Suprapubic skin (tissue), 4 donors: ENCODE measurements around the gene KIZ. TPM values are rescaled to one million over a fixed set of nuclear protein-coding genes. Genes with fewer than 3 reads are reported as not detected.

ENCODE experiments used
- DNase-seq, 2 donors: peaks; one replicate each; pipeline ENCODE4 v3.0.0-alpha.2; 2019; ENCODE audit warnings: low spot score in 2 of 2
- H3K27ac ChIP-seq: fragments of 200-600 bp; sonication (generic); one replicate; pipeline ENCODE4 v1.5.1; 2019
- H3K27me3 ChIP-seq: fragments of 200-600 bp; sonication (generic); one replicate; pipeline ENCODE4 v1.5.1; 2019
- H3K36me3 ChIP-seq: fragments of 200-600 bp; sonication (generic); one replicate; pipeline ENCODE4 v1.5.1; 2019
- H3K4me1 ChIP-seq: fragments of 200-600 bp; sonication (generic); one replicate; pipeline ENCODE4 v1.5.1; 2019
- H3K4me3 ChIP-seq: fragments of 200-600 bp; sonication (generic); one replicate; pipeline ENCODE4 v1.5.1; 2019; ENCODE audit warnings: mild to moderate bottlenecking
- H3K9me3 ChIP-seq: fragments of 200-600 bp; sonication (generic); one replicate; pipeline ENCODE4 v1.5.1; 2019
- EP300 ChIP-seq: sonication (generic); formaldehyde crosslinking; IDR thresholded peaks from one replicate; pipeline ENCODE4 v1.6.1; 2017; ENCODE audit warnings: antibody characterized with exemption
- POLR2A ChIP-seq, 2 donors: fragments of 450-650 bp; IDR thresholded peaks; one replicate each; pipeline ENCODE4 v1.6.1; 2017; ENCODE audit warnings: antibody characterized with exemption in 2 of 2, mild to moderate bottlenecking in 2 of 2, moderate library complexity in 2 of 2
- POLR2AphosphoS5 ChIP-seq, 3 donors: sonication (generic); formaldehyde crosslinking; IDR thresholded peaks; one replicate each; pipeline ENCODE4 v1.6.1; 2017; ENCODE audit warnings: antibody characterized with exemption in 3 of 3
- WGBS: methylation state at CpG from one replicate; pipeline ENCODE4 v1.1.5; 2018; 5-methylcytosine and 5-hydroxymethylcytosine counted together
- total RNA-seq, 4 donors: library from RNA; depleted of rRNA; stranded (reverse); fragments of >200 nt; gene quantifications; one replicate each; pipeline ENCODE4 v1.1.0, GENCODE V29; 2016
- TF ChIP-seq, protein P1 (sequence below), 2 donors: fragments of 200-600 bp in 1 of 2; fragments of 450-650 bp in 1 of 2; sonication (generic) in 1 of 2; IDR thresholded peaks; one replicate each; pipeline ENCODE4 v1.5.1; 2016 to 2019; ENCODE audit warnings: antibody characterized with exemption in 2 of 2, mild to moderate bottlenecking in 1 of 2, moderate library complexity in 1 of 2

Gene KIZ
- total RNA-seq, 4 donors from 2014 or later, result 14.7 to 43.0 (median 34.0) TPM

DNA sequence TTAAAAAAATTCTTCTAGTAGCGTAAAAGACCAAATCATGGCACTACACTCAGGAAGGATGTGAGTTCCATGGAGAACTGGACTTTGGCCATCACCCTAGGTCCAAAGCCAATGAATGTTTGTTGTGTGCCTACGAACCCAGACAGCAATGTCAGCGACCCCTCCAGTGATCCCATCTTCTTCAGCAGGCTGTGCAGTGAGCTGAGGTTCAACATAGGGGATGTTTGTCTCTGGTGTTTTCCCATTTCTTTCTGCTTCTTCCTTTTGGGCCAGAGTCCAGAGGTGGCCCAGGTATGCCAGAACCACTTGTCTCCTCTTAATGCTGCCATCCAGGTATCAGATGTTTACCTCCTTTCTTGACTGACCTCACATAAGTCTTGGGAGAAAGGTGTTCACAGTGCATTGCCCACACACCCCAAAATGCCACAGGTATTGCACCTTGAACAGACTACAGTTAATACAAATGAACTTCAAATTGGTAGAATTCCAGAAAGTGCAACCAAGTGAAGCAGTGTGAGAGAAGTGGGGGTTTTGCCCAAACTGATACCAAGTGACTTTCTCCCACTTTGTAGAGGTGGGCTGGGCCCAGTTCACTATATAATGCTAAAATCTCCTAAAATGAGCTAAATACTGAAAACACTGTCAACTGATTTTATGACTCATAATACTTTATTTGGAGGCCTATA lies 14.1 kb downstream of the KIZ start:
- Histone ChIP-seq H3K9me3 (no peaks in the 10 kb centered on the region), H3K27ac (no peak overlapping the region), H3K36me3 (peaks cover 18% of the 10 kb centered on the region), H3K27me3 (no peaks in the 10 kb centered on the region), H3K4me1 (no peaks in the 10 kb centered on the region), H3K4me3 (no peak overlapping the region)
- DNase-seq, result no peak
- TF ChIP-seq POLR2A (IDR thresholded peaks at IDR 0.05) (no peak), EP300 (no peak), POLR2AphosphoS5 (IDR thresholded peaks at IDR 0.05) (no peak)
- TF ChIP-seq, protein P1, sequence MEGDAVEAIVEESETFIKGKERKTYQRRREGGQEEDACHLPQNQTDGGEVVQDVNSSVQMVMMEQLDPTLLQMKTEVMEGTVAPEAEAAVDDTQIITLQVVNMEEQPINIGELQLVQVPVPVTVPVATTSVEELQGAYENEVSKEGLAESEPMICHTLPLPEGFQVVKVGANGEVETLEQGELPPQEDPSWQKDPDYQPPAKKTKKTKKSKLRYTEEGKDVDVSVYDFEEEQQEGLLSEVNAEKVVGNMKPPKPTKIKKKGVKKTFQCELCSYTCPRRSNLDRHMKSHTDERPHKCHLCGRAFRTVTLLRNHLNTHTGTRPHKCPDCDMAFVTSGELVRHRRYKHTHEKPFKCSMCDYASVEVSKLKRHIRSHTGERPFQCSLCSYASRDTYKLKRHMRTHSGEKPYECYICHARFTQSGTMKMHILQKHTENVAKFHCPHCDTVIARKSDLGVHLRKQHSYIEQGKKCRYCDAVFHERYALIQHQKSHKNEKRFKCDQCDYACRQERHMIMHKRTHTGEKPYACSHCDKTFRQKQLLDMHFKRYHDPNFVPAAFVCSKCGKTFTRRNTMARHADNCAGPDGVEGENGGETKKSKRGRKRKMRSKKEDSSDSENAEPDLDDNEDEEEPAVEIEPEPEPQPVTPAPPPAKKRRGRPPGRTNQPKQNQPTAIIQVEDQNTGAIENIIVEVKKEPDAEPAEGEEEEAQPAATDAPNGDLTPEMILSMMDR (IDR thresholded peaks at IDR 0.05), result no peak
- 60% methylated on average over 3 of the region's 3 CpGs for WGBS

DNA sequence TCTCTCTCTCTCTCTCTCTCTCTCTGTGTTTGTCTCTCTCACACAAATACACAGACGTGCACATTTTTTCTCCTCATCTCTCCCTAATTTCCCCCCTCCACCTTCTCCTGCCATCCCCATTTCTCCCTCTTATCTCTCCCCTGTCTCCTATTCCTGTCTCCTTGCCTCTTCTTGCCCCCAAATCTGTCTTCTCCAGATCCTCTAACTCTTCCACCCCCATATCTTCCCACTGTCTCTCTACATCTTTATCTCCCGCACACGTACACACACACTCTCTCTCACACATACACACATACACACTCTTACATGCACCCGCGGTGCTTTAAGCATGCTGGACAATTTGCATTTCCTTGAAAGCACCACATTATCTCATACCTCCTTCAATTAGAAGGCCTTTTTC lies 15.9 kb downstream of the KIZ start:
- Histone ChIP-seq H3K4me1 (no peaks in the 10 kb centered on the region), H3K4me3 (no peak overlapping the region), H3K9me3 (no peaks in the 10 kb centered on the region), H3K27ac (no peak overlapping the region), H3K27me3 (no peaks in the 10 kb centered on the region), H3K36me3 (peaks cover 16% of the 10 kb centered on the region)
- WGBS, result 98% methylated on average over 5 of the region's 5 CpGs
- TF ChIP-seq POLR2A (IDR thresholded peaks at IDR 0.05) (no peak), POLR2AphosphoS5 (IDR thresholded peaks at IDR 0.05) (no peak), EP300 (no peak)
- TF ChIP-seq, protein P1 (IDR thresholded peaks at IDR 0.05), result no peak
- no peak for DNase-seq

DNA sequence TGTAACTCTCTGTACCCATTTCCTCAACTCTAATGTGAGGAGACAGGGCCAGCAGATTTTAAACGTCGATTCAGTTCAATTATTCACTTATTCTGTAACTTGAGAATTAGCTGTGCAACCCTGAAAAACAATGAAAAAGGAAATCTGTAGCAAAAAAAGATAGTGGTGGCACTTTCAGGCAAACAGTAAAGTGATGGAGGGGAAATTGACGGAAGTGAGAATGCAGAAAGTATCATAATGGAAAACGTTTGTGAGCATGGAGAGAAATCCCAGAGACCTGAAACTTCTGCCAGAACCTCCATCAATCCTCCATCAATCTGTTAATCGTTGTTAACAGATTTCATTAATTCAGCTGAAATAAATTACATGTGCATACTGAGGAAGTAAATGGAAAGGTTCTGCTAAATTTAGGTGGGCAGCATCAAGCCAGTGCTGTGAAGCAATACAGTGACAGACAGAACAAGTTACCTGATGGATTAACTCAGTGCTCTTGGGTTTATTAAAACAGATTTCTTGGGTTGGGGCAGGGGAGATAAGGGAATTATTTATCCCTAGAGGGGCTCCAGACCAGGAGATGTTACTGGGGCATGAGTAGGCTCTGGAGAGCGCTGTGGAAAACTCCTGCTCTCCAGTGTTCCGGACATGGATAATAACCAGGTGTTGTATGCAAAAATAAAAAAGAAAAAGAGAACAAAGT lies 17.5 kb downstream of the KIZ start:
- 82% methylated on average over 7 of the region's 7 CpGs for WGBS
- no peaks in the 10 kb centered on the region for H3K4me1 ChIP-seq
- H3K9me3 ChIP-seq, result no peaks in the 10 kb centered on the region
- no peak for DNase-seq
- H3K27me3 ChIP-seq, result no peaks in the 10 kb centered on the region
- no peak overlapping the region for H3K4me3 ChIP-seq
- no peak for TF ChIP-seq POLR2A (IDR thresholded peaks at IDR 0.05)
- no peak for TF ChIP-seq POLR2AphosphoS5 (IDR thresholded peaks at IDR 0.05)
- no peak for TF ChIP-seq EP300
- TF ChIP-seq, protein P1 (IDR thresholded peaks at IDR 0.05), result no peak
- peaks cover 13% of the 10 kb centered on the region for H3K36me3 ChIP-seq
- no peak overlapping the region for H3K27ac ChIP-seq

DNA sequence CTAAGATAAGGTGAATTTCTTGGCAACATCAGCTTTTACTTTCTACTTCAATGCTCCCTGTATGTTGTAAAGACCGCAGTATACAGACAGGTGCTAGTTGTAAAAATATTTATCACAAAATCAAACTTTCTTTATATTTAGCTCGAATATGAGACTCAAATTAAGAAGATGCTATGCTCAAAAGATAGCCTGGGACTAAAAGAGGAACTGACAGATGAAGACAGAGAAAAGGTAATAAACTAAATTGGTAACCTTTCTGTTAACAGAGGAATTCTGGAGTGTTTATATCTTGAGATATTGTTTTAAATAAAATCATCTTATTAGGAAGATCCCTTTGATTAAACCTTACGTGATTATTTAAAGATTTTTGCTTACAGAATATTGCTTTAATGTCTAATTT lies 19.5 kb downstream of the KIZ start:
- Histone ChIP-seq H3K4me1 (no peaks in the 10 kb centered on the region), H3K4me3 (no peak overlapping the region), H3K27me3 (no peaks in the 10 kb centered on the region), H3K9me3 (no peaks in the 10 kb centered on the region), H3K27ac (no peak overlapping the region), H3K36me3 (peaks cover 24% of the 10 kb centered on the region)
- WGBS, result 88% methylated on average over 3 of the region's 3 CpGs
- no peak for DNase-seq
- TF ChIP-seq POLR2A (IDR thresholded peaks at IDR 0.05) (no peak), EP300 (no peak), POLR2AphosphoS5 (IDR thresholded peaks at IDR 0.05) (no peak)
- TF ChIP-seq, protein P1 (IDR thresholded peaks at IDR 0.05), result no peak

DNA sequence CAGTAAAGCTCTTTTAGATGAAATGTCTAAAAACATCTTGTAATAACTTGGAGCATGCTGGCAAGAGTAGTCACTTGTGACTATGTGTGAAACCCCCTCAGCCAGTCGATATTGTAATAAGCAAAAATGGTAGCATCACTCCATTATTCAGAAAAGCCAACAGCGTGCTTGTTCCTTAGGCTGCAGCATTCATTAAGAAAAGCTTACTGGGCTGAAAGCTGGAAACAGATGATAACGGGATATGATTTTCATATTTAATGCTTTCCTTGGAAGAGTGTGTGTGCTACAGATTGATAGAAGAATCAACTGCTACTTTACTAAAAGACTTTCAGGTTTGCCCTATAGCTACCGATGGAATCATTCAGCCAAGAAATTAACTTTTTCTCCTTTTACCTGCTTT lies 20.3 kb downstream of the KIZ start:
- 97% methylated on average over 4 of the region's 4 CpGs for WGBS
- no peak for TF ChIP-seq POLR2AphosphoS5 (IDR thresholded peaks at IDR 0.05)
- TF ChIP-seq POLR2A (IDR thresholded peaks at IDR 0.05), result no peak
- TF ChIP-seq, protein P1 (IDR thresholded peaks at IDR 0.05), result no peak
- no peak for TF ChIP-seq EP300
- H3K4me3 ChIP-seq, result no peak overlapping the region
- no peak for DNase-seq
- no peak overlapping the region for H3K27ac ChIP-seq
- peaks cover 24% of the 10 kb centered on the region for H3K36me3 ChIP-seq
- H3K9me3 ChIP-seq, result no peaks in the 10 kb centered on the region
- H3K27me3 ChIP-seq, result no peaks in the 10 kb centered on the region
- H3K4me1 ChIP-seq, result no peaks in the 10 kb centered on the region
